OCI-LY1 (cell line): ENCODE results near the gene FNDC8.

ENCODE experiments used
- H2AFZ ChIP-seq: fragments of 200-600 bp; sonication (generic), shearing (Covaris generic); 2 replicates; pipeline ENCODE4 v1.6.0; 2014; ENCODE audit warnings: antibody characterized with exemption, mild to moderate bottlenecking, low read length
- H3F3A ChIP-seq: fragments of 200-600 bp; sonication (generic), shearing (Covaris generic); 2 replicates; pipeline ENCODE4 v1.6.0; 2014; ENCODE audit warnings: mild to moderate bottlenecking, antibody characterized with exemption, low read length, moderate library complexity; ENCODE audit not compliant: insufficient read depth
- H3K27ac ChIP-seq: fragments of 200-600 bp; sonication (generic); 2 replicates; pipeline ENCODE4 v1.5.1; 2014; ENCODE audit warnings: low read length, mixed run types, mild to moderate bottlenecking, low read depth; ENCODE audit not compliant: poor library complexity, severe bottlenecking
- H3K27me3 ChIP-seq: fragments of 200-600 bp; sonication (generic); 2 replicates; pipeline ENCODE4 v1.6.0; 2014; ENCODE audit warnings: antibody characterized with exemption, mild to moderate bottlenecking, low read length, moderate library complexity; ENCODE audit not compliant: insufficient read depth
- H3K36me3 ChIP-seq: fragments of 200-600 bp; sonication (generic); 2 replicates; pipeline ENCODE4 v1.6.1; 2014; ENCODE audit warnings: mild to moderate bottlenecking, antibody characterized with exemption, low read length, moderate library complexity, mixed read lengths; ENCODE audit not compliant: insufficient read depth
- H3K4me1 ChIP-seq: fragments of 200-600 bp; sonication (generic); 2 replicates; pipeline ENCODE4 v1.5.1; 2014; ENCODE audit warnings: mild to moderate bottlenecking, low read length, moderate library complexity; ENCODE audit not compliant: insufficient read depth, severe bottlenecking
- H3K4me2 ChIP-seq: fragments of 200-600 bp; sonication (generic), shearing (Covaris generic); 2 replicates; pipeline ENCODE4 v1.6.1; 2014; ENCODE audit warnings: low read length
- H3K4me3 ChIP-seq: fragments of 200-600 bp; sonication (generic); 2 replicates; pipeline ENCODE4 v1.5.1; 2014; ENCODE audit warnings: low read length, low read depth, mild to moderate bottlenecking, mixed read lengths; ENCODE audit not compliant: poor library complexity, severe bottlenecking
- H3K79me2 ChIP-seq: fragments of 200-600 bp; shearing (Covaris generic); 2 replicates; pipeline ENCODE4 v1.6.1; 2016; ENCODE audit warnings: mixed run types, low read length, mixed read lengths; ENCODE audit not compliant: insufficient read depth
- H3K9ac ChIP-seq: fragments of 200-600 bp; sonication (generic), shearing (Covaris generic); 2 replicates; pipeline ENCODE4 v1.6.1; 2014; ENCODE audit warnings: mild to moderate bottlenecking, low read length, mixed read lengths
- H3K9me2 ChIP-seq: fragments of 200-600 bp; sonication (generic), shearing (Covaris generic); 2 replicates; pipeline ENCODE4 v1.6.1; 2014; ENCODE audit warnings: low read depth, mild to moderate bottlenecking, low read length, mixed read lengths
- H3K9me3 ChIP-seq: fragments of 200-600 bp; shearing (Covaris generic); 2 replicates; pipeline ENCODE4 v1.6.1; 2014; ENCODE audit warnings: low read length, mixed read lengths
- H4K20me1 ChIP-seq: fragments of 200-600 bp; sonication (generic), shearing (Covaris generic); 2 replicates; pipeline ENCODE4 v1.6.0; 2016; ENCODE audit warnings: mild to moderate bottlenecking, low read length; ENCODE audit not compliant: insufficient read depth
- CTCF ChIP-seq: fragments of 200-600 bp; sonication (generic), shearing (Covaris generic); IDR thresholded peaks from 2 replicates; pipeline ENCODE4 v1.5.1; 2017; ENCODE audit warnings: mild to moderate bottlenecking, antibody characterized with exemption, low read length, moderate library complexity, mixed read lengths
- EZH2 ChIP-seq: fragments of 200-600 bp; sonication (generic), shearing (Covaris generic); IDR thresholded peaks from 2 replicates; pipeline ENCODE4 v1.8.0; 2017; ENCODE audit warnings: borderline replicate concordance, mixed run types, mild to moderate bottlenecking, antibody characterized with exemption, low read length, moderate library complexity, mixed read lengths

The FNDC8 gene

GRCh38 chr17:35121315-35121714 is at the start of gene FNDC8:
Gene FNDC8 (plus strand): TSS chr17:35121615. CDS start chr17:35121694, 79 bp downstream.
- Histone ChIP-seq H3F3A (no peaks in the 10 kb centered on the region), H3K27ac (no peak within 1 kb of the TSS), H4K20me1 (no peaks in the 10 kb centered on the region), H3K4me3 (no peak within 1 kb of the TSS), H3K79me2 (no peaks in the 10 kb centered on the region), H3K4me2 (no peak within 1 kb of the TSS), H3K27me3 (0 out of 2 replicates have a peak, but pooled peaks cover 4% of the 10 kb centered on the region), H3K36me3 (no peaks in the 10 kb centered on the region), H3K9me3 (no peaks in the 10 kb centered on the region), H3K9ac (no peak within 1 kb of the TSS), H3K9me2 (no peaks in the 10 kb centered on the region), H2AFZ (no peak within 1 kb of the TSS), H3K4me1 (peaks cover 11% of the 10 kb centered on the region)
- TF ChIP-seq EZH2 = no peak
- TF ChIP-seq CTCF = no peak

GRCh38 chr17:35073183-35073790 is 48.1 kb upstream of the FNDC8 start:
- Histone ChIP-seq H3K27ac (no peak overlapping the region), H3K36me3 (no peaks in the 10 kb centered on the region), H2AFZ (no peak overlapping the region), H4K20me1 (no peaks in the 10 kb centered on the region), H3K27me3 (no peaks in the 10 kb centered on the region), H3K4me1 (no peaks in the 10 kb centered on the region), H3K9me3 (no peaks in the 10 kb centered on the region), H3K4me2 (no peak overlapping the region), H3K9me2 (no peaks in the 10 kb centered on the region), H3K4me3 (no peak overlapping the region), H3K9ac (no peak overlapping the region), H3K79me2 (no peaks in the 10 kb centered on the region), H3F3A (no peaks in the 10 kb centered on the region)
- no peak for TF ChIP-seq EZH2
- TF ChIP-seq CTCF = no peak

- no peak overlapping the region for H3K9ac ChIP-seq
- H3K9me3 ChIP-seq = no peaks in the 10 kb centered on the region
- TF ChIP-seq EZH2 (no peak), CTCF (no peak)
- H3K4me1 ChIP-seq = no peaks in the 10 kb centered on the region
- no peak overlapping the region for H3K4me3 ChIP-seq
- H3F3A ChIP-seq = no peaks in the 10 kb centered on the region
- no peaks in the 10 kb centered on the region for H3K36me3 ChIP-seq
- no peak overlapping the region for H3K27ac ChIP-seq
- H3K27me3 ChIP-seq = no peaks in the 10 kb centered on the region
- H3K4me2 ChIP-seq = no peak overlapping the region
- no peaks in the 10 kb centered on the region for H3K9me2 ChIP-seq
- no peak overlapping the region for H2AFZ ChIP-seq
- H3K79me2 ChIP-seq = no peaks in the 10 kb centered on the region
- H4K20me1 ChIP-seq = no peaks in the 10 kb centered on the region
These were observed 47.3 kb upstream of the FNDC8 start for GRCh38 chr17:35073991-35074627.
